ENCODE data around the gene IL1RAPL1. TPM values are rescaled to one million over a fixed set of nuclear protein-coding genes. Genes with fewer than 3 reads are reported as not detected.
A peak's percentile ranks its signal among the peaks of the same experiment; 100 is the strongest.

The IL1RAPL1 gene
- total RNA-seq, result under 1 TPM; 0.42 to 0.99 (median 0.46) TPM

DNA sequence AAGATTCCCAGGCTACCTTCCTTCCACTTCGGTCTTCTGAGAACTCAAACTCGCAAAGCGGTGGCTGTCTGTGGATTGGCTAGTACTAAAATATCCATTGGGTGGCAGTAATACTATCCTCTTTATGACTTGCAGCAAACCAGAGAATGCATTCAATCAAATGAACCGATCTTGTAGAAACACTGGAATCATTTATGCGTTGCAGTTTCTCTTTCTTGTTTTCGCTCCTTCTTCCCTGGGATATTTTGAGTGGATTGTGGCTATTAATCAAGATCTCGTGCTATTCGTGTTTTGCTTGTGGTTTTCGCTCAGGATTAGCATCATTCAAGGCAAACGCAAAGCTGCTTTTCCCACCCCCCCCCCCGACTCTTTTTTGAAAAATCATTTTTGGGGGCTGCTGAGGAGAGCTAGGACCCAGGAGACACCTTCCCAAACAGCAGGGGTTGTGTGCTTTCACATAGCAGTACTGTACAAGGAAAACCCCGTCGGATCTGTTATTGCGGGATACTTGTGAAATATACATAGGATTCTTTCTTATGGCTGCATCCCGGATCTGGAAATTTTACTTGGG lies at the start of gene IL1RAPL1:
IL1RAPL1 (plus strand) TSS at position 466 of the 571 bp plus-strand sequence.
- DNase-seq (ENCODE audit: extremely low spot score), result no peak
- Histone ChIP-seq H3K36me3 (no peaks in the 10 kb centered on the region), H3K4me3 (peak within 1 kb of the TSS; percentile 42 to 54 (median 50)), H3K27ac (replicated peaks in 1 of 4) (peak within 1 kb of the TSS; percentile 41 to 68 (median 50)), H3K9me3 (no peaks in the 10 kb centered on the region), H3K27me3 (no peaks in the 10 kb centered on the region), H3K4me1 (no peaks in the 10 kb centered on the region)
- TF ChIP-seq POLR2AphosphoS5 (IDR thresholded peaks at IDR 0.05), result no peak
- peak in 2 of 3 experiments; percentile 35 for TF ChIP-seq CTCF (IDR thresholded peaks at IDR 0.05)
- intact Hi-C loops (cut with DNase I), result no loop called here
- WGBS, result 21% methylated on average over 15 of the region's 15 CpGs

DNA sequence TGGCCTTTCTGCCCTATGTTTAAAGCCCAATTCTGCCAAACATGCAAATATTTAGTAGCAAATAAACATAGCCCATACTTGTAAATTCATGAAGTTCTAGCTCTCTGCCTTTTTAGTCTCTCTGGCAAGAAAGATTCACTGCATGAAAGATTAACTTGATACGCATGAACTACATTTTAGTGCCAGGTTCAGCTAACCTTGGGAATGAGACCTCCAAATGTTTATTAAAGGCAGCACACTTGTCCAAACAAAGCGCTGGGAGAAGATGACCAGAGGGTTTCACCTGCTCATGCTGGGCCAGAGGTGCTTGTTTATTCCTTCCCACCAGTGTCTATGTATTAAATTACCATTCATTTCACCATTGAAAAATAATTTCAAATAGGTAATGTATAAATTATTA lies 44.5 kb upstream of the IL1RAPL1 start:
- TF ChIP-seq EP300 (IDR thresholded peaks at IDR 0.05) (no peak), POLR2A (IDR thresholded peaks at IDR 0.05; ENCODE audit: low read depth) (no peak), CTCF (IDR thresholded peaks at IDR 0.05) (no peak), POLR2AphosphoS5 (IDR thresholded peaks at IDR 0.05) (no peak)
- Histone ChIP-seq H3K27me3 (no peaks in the 10 kb centered on the region), H3K4me3 (no peak overlapping the region), H3K9me3 (no peaks in the 10 kb centered on the region), H3K4me1 (no peaks in the 10 kb centered on the region), H3K27ac (replicated peaks in 1 of 4) (no peak overlapping the region), H3K36me3 (no peaks in the 10 kb centered on the region)
- intact Hi-C loops (cut with DNase I), result no loop called here
- 54% methylated on average over 2 of the region's 2 CpGs for WGBS
- no peak for DNase-seq (ENCODE audit: extremely low spot score)

GRCh38 chrX:28549838-28550237 lies 37.4 kb upstream of the IL1RAPL1 start:
- TF ChIP-seq CTCF (IDR thresholded peaks at IDR 0.05) (no peak), POLR2AphosphoS5 (IDR thresholded peaks at IDR 0.05) (no peak), EP300 (IDR thresholded peaks at IDR 0.05) (no peak), POLR2A (IDR thresholded peaks at IDR 0.05; ENCODE audit: low read depth) (no peak)
- intact Hi-C loops (cut with DNase I), result no loop called here
- no peak overlapping the region for H3K27ac ChIP-seq (replicated peaks in 1 of 4)
- H3K4me3 ChIP-seq, result no peak overlapping the region
- H3K9me3 ChIP-seq, result no peaks in the 10 kb centered on the region
- H3K36me3 ChIP-seq, result no peaks in the 10 kb centered on the region
- WGBS, result 78% methylated on average over 4 of the region's 4 CpGs
- no peaks in the 10 kb centered on the region for H3K4me1 ChIP-seq
- no peaks in the 10 kb centered on the region for H3K27me3 ChIP-seq
- no peak for DNase-seq (ENCODE audit: extremely low spot score)

DNA sequence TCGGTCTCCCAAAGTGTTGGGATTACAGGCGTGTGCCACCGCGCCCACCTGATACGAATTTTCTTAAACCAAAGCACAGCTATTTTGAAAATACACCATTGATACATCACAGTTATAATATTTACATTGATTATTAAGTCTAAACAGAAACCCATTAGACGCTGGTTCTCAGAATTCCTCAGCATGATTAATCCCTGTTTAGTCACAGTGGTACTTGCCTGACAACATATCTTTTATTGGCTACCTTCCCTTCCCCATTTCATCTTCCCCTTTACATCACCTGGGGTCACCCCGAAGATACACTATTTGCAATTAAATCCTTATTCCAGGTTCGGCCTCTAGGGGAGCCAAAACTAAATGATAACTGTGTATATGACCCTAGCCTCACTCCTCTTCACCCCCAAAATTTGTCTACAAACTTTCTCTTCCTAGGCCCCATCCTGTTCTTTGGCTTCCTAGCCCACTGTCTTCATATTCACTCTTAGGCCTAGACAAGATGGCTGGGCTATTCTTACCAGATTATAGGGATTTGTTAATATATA lies 36.8 kb upstream of the IL1RAPL1 start:
- Histone ChIP-seq H3K36me3 (no peaks in the 10 kb centered on the region), H3K4me3 (no peak overlapping the region), H3K27me3 (no peaks in the 10 kb centered on the region), H3K4me1 (no peaks in the 10 kb centered on the region), H3K27ac (replicated peaks in 1 of 4) (no peak overlapping the region), H3K9me3 (no peaks in the 10 kb centered on the region)
- TF ChIP-seq POLR2AphosphoS5 (IDR thresholded peaks at IDR 0.05) (no peak), CTCF (IDR thresholded peaks at IDR 0.05) (no peak)
- DNase-seq (ENCODE audit: extremely low spot score), result no peak
- 76% methylated on average over 8 of the region's 8 CpGs for WGBS
- intact Hi-C loops (cut with DNase I), result no loop called here

- 85% methylated on average over 1 of the region's 1 CpG for WGBS
Measured at GRCh38 chrX:28552322-28552721, 34.9 kb upstream of the IL1RAPL1 start.

More at GRCh38 chrX:28552322-28552721, 34.9 kb upstream of the IL1RAPL1 start:
- no peaks in the 10 kb centered on the region for H3K36me3 ChIP-seq
- DNase-seq (ENCODE audit: extremely low spot score), result no peak
- intact Hi-C loops (cut with DNase I), result no loop called here
- TF ChIP-seq CTCF (IDR thresholded peaks at IDR 0.05) (no peak), EP300 (IDR thresholded peaks at IDR 0.05) (no peak), POLR2AphosphoS5 (IDR thresholded peaks at IDR 0.05) (no peak), POLR2A (IDR thresholded peaks at IDR 0.05; ENCODE audit: low read depth) (no peak)
- H3K9me3 ChIP-seq, result peaks cover 0 to 9% (median 0%) of the 10 kb centered on the region in 4 donors
- H3K27me3 ChIP-seq, result no peaks in the 10 kb centered on the region
- H3K4me3 ChIP-seq, result no peak overlapping the region
- H3K4me1 ChIP-seq, result no peaks in the 10 kb centered on the region
- H3K27ac ChIP-seq (replicated peaks in 1 of 4), result no peak overlapping the region

Measured in esophagus muscularis mucosa (tissue), 4 donors.